Measurements from ENCODE around the gene GRK1.
"Not testable (repeated sequence)": the region's sequence is repeated elsewhere in the genome, so short reads cannot be mapped to it uniquely, and the experiment has no call there.

GRK1 gene

DNA sequence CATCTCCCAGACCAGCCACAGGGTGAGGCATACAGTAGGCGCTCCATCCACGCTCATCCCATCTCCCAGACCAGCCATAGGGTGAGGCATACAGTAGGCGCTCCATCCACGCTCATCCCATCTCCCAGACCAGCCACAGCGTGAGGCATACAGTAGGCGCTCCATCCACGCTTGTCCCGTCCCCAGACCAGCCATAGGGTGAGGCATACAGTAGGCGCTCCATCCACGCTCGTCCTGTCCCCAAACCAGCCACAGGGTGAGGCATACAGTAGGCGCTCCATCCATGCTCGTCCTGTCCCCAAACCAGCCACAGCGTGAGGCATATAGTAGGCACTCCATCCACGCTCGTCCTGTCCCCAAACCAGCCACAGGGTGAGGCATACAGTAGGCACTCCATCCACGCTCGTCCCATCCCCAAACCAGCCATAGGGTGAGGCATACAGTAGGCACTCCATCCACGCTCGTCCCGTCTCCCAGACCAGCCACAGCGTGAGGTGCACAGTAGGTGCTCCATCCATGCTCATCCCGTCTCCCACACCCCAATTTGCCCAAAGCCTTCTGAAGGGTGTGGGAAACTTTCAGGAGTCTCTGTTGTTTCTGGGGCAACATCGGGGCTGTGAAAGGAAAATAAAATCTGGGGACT, 78.6 kb downstream of the GRK1 start:
- DNase-seq: not testable (repeated sequence)

- no peak for DNase-seq
These were observed 79.1 kb downstream of the GRK1 start for GRCh38 chr13:113746143-113746525.

DNA sequence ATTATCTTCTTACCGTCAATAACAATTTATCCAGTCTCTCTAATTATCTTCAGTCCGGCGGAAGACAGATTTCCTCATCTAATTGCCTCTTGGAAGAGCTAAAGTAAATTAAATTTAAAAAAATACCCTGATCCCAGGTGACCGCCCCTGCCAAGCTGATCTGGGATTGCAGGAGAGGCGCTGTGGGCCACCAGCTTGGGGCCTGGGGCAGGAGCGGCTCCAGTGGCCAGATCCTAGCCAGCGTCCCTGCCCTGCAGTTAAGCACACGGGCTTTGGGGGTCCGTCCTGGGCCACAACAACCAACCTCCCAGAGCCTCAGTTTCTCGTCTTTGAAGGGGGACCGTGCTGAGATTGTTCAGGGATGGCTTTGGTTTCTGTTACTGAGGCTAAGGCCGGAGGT, 79.7 kb downstream of the GRK1 start:
- no peak for DNase-seq

- no peak for DNase-seq
These were observed 80.3 kb downstream of the GRK1 start for GRCh38 chr13:113747291-113747833.

DNA sequence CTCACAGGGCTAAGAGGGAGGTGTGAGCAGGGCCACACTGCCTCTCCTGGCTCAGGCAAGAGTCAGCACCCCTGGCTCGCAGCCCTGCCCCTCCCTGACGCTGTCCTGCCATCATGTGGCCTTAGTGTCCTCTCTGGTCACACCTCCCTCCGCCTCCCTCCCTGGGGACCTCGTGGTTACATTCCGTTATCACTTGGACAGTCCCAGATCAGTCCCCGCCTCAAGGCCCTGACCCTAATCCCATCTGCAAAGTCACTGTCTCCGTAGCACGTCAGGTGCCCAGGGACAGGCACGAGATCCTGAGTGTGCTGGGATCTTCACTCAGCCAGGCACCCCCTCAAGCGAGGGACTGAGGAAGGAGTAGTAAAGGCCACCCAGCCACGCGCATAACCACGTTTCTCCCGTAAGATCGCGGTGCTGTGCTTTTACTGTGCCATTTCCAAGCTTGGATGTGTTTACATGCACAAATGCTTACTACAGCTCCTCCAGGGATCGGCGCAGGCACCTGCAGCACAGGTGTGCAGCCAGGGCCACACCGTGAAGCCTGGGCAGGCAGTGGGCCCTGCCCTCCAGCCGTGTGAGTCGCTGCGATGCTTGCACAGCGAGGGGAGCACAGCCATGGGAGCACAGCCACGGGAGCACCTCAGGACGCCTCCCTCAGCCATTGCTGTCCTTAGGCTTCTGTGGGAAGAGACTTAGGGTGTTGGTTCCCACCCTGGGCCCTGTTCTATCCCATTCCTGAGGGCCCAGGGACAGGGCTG, 81.3 kb downstream of the GRK1 start:
- no peak for DNase-seq

DNA sequence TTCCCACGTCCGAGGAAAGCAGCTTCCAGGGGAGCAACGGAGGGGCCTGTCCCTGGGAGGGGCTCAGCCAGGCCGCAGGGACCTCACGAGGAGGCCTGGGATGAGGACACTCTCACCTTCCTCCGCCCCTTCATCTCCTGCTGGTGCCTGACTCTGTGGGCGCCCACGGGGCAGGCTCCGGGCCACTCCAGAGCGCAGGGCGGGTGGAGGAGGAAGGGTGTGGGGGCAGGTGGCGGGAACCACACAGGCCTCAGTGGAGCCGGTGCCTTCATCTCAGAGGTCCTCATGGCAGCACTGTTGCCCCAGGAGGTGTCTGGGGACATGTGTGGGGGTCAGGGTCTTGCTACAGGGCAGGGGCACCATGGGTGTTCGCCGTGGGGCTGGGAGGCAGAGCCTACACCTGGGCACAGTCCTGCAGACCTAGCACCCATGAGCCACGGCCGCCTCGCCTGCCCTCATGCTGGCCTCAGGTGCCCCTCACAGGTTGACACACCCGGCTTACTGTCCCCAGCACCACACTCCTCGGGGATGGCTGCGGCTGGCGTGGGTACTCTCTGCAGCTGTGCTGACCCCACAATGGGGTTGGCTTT, 81.9 kb downstream of the GRK1 start:
- no peak for DNase-seq

DNA sequence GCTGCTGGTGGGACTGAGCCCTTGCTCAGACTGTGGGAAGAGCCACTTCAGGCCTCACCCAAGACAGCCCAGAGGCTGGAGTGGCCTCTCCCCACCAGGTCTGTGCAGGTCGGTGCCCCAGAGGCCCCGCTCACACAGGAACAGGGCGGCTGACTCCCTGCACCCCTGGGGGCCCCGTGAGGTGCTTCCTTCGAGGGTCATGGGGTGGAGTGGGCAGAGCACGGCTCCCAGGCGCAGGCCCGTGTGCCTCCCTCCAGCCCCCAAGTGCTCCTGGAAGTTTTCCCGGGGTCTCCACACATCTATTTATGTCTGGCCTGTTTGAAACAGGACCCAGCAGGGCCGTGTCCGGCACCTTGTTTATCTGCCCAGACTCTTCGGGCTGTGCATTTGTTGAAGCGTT, 82.5 kb downstream of the GRK1 start:
- no peak for DNase-seq

DNA sequence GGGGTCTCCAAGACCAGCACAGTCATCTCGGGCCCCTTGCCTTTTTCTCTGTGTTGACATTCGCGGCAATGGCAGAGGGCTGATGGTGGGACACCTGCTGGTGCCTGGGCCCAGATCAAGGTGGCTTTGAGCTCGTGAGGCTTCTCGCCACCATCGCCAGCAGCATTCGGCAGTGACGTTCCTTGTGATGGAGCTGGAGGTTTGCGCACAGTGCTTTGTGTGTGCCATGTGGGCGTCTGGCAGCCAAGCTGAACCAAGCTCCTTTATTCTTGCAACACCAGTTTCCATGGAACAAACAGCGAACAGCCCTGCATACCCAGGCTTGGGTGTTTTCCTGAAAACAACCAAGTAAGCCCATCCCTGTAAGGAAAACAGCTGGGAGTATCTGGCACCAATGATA, 82.9 kb downstream of the GRK1 start:
- DNase-seq: no peak

GRCh38 chr13:113750554-113751399, 83.8 kb downstream of the GRK1 start:
- DNase-seq: no peak

GRCh38 chr13:113751491-113751890, 84.5 kb downstream of the GRK1 start:
- DNase-seq: no peak

DNA sequence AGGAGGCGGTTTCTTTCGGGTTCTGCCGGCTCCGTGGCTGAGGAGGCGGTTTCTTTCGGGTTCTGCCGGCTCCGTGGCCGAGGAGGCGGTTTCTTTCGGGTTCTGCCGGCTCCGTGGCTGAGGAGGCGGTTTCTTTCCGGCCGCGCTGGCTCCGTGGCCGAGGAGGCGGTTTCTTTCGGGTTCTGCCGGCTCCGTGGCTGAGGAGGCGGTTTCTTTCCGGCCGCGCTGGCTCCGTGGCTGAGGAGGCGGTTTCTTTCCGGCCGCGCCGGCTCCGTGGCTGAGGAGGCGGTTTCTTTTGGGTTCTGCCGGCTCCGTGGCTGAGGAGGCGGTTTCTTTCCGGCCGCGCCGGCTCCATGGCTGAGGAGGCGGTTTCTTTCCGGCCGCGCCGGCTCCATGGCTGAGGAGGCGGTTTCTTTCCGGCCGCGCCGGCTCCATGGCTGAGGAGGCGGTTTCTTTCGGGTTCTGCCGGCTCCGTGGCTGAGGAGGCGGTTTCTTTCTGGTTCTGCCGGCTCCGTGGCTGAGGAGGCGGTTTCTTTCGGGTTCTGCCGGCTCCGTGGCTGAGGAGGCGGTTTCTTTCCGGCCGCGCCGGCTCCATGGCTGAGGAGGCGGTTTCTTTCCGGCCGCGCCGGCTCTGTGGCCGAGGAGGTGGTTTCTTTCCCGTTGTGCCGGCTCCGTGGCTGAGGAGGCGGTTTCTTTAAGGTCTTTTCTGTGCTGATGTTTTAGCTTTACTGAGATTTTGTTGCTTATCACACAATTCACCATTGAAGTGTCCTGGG, 85.4 kb downstream of the GRK1 start:
- not testable (repeated sequence) for DNase-seq

- no peak for DNase-seq
These were observed 86.2 kb downstream of the GRK1 start for GRCh38 chr13:113753171-113753570.

DNA sequence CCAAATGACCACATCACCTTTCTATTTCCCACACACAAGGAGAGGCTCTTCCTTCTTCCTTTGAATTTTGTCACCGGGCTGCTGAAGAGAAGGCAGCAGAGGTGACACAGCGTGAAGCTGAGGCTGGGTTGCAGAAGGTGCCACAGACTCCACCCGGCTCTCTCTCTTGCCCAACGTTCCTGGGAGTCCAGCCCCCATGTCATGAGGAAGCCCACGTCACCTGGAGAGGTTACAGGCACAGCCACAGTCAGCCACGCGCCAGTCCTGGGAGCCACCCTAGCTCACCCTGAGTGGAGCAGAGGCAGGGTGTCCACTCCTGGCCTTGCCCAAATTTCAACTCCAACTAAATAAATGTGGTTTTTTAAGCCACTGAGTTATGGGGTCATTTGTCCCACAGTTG, 87.2 kb downstream of the GRK1 start:
- no peak for DNase-seq

DNA sequence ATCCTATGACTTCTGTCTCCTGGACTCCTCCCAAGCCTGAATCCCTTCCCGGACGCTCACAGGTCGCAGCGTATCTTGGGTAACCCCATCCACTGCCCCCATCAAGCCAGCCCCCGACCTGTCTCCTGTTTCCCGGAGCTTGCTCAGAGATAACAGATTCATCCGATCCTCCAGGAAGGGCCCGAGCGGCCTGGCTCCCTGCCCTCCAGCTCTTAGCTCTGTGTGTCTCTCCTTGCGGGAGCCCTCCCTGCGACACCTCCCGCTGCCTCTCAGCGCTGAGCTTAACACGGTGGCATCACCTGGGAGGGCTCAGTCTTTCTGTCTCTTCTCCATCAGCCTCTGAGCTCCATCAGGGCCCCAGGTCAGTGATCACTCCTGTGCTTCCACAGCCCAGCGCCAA, 87.7 kb downstream of the GRK1 start:
- DNase-seq: no peak

DNA sequence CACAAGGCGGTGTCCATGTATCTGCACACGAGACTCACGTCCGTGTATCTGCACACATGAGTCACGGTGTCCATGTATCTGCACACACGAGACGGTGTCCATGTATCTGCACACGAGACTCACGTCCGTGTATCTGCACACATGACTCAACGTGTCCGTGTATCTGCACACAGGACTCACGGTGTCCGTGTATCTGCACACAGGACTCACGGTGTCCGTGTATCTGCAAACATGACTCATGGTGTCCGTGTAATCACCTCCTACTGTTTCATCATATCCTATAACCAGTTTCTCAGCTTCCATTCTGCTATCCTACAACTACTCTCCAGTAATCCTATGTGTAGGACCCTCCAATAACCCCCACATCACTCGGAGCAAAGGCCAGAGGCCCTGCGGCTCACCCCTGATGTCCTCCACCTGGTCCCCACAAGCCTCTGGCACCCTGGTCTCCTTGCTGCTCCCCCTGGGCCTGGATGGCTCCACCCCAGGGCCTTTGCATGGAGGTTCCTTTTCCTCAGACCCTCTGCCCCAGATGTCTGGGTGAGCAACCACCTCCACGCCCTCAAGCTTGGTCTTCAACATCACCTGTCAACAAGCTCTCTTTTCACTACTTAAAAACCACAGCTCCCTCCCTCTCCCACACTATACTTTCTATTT, 89.5 kb downstream of the GRK1 start:
- DNase-seq: no peak

- peak; percentile 76 for DNase-seq
These were observed 91.9 kb downstream of the GRK1 start, which contains the start of gene TMEM255B for GRCh38 chr13:113758651-113759524. Gene TMEM255B (plus strand): TSS chr13:113759226. CDS start chr13:113759270, 44 bp downstream.

DNA sequence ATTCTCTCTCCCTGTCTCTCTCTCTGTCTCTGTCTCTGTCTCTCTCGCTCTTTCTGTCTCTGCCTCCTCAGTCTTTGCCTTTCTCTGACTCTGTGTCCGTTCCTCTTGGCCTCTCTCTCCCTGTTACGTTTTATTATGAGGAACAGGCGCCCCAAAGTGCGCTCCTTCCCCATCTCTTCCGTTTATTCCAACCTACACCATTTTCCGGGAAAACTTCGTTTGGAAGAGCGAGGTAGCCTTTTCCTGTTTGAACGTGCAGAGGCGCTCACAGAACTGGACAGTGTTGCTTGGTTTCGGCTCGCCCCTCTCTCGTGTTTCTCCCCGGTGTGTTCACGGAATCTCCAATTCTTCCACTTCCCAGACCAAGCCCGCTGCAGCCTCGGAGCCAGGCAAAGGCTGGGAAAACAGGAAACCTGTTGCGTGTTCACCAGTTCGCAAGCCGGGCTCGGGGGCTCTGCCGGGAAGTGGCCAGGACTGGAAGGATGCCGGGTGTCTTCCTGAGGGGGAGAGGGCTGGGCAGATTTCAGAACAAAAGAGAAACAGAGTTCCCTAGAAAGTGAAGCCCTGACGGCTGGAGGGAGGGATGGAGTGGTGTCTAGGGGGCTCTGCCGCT, 92.6 kb downstream of the GRK1 start:
- DNase-seq: peak; percentile 22

- no peak for DNase-seq
These were observed 94.1 kb downstream of the GRK1 start for GRCh38 chr13:113761136-113761535.

- no peak for DNase-seq
These were observed 95.1 kb downstream of the GRK1 start for GRCh38 chr13:113762075-113762474.

DNA sequence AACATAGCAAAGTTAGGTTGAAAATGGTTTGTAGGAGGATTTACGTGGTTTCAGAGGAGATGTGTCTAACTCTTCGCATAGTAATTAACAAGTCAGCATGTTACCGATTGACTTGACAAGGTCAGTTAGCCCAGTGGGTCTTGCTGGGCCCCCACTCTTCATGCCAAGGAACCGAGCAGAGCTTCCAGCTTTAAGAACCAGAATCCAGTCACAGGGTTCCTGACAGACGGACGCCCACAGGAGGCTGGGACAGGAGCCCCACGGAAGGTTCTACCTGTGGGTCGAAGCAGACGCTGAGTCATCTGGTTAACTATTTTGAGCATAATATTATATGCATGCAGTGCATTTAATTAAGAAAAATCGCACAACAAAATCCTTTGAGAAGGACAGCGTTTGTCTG, 95.5 kb downstream of the GRK1 start:
- DNase-seq: no peak

All from HCEC 1CT (cell line).